ENCODE measurements around the gene TBKBP1.
A peak's percentile ranks its signal among the peaks of the same experiment; 100 is the strongest.

The TBKBP1 gene

GRCh38 chr17:47741109-47741792, 47.3 kb downstream of the TBKBP1 start:
- H3K4me1 ChIP-seq (ENCODE audit: control insufficient read depth, insufficient read depth, low read depth, low read length), result peaks cover 2% of the 10 kb centered on the region
- H2AFZ ChIP-seq (ENCODE audit: low read depth, low read length), result no peak overlapping the region
- no peak overlapping the region for H2BK15ac ChIP-seq (ENCODE audit: low read depth, poor library complexity, severe bottlenecking)
- H3K4me3 ChIP-seq (ENCODE audit: insufficient read depth in 1 of 2, low read depth in 1 of 2, low read length in 2 of 2), result no peak overlapping the region
- H3K23ac ChIP-seq (ENCODE audit: low read length in 2 of 2), result no peak overlapping the region
- H2BK5ac ChIP-seq (ENCODE audit: low read depth, low read length, poor library complexity, severe bottlenecking), result no peak overlapping the region
- no peak overlapping the region for H2BK12ac ChIP-seq (ENCODE audit: low read length in 2 of 2)
- H3K14ac ChIP-seq (ENCODE audit: low read length in 2 of 2), result no peak overlapping the region
- H3K9me3 ChIP-seq (ENCODE audit: control insufficient read depth, low read length), result peaks cover 8% of the 10 kb centered on the region
- no peak for DNase-seq
- H4K91ac ChIP-seq (ENCODE audit: low read length), result no peak overlapping the region
- no peak overlapping the region for H2AK5ac ChIP-seq (ENCODE audit: low read length, severe bottlenecking)
- no peak overlapping the region for H2BK120ac ChIP-seq (ENCODE audit: low read depth, low read length)
- H3K79me1 ChIP-seq (replicated peaks; ENCODE audit: low read length, poor library complexity, severe bottlenecking), result no peaks in the 10 kb centered on the region
- no peaks in the 10 kb centered on the region for H3K36me3 ChIP-seq (ENCODE audit: control insufficient read depth in 1 of 2, insufficient read depth in 2 of 2, low read depth in 1 of 2, low read length in 2 of 2)
- no peak overlapping the region for H3K27ac ChIP-seq (ENCODE audit: low read length, poor library complexity, severe bottlenecking)
- no peak overlapping the region for H3K4ac ChIP-seq (ENCODE audit: low read depth in 1 of 2, low read length in 2 of 2)
- no peak overlapping the region for H4K8ac ChIP-seq (ENCODE audit: low read length)
- no peak overlapping the region for H3K4me2 ChIP-seq (ENCODE audit: low read length, poor library complexity, severe bottlenecking)
- H3K18ac ChIP-seq (ENCODE audit: low read depth in 1 of 2, low read length in 2 of 2), result no peak overlapping the region
- no peak overlapping the region for H3K9ac ChIP-seq (ENCODE audit: low read length)
- H3K27me3 ChIP-seq (ENCODE audit: control insufficient read depth in 1 of 2, insufficient read depth in 1 of 2, low read length in 2 of 2), result peaks cover 53 to 67% of the 10 kb centered on the region in 2 experiments
- 86% methylated on average over 8 of the region's 11 CpGs for WGBS

DNA sequence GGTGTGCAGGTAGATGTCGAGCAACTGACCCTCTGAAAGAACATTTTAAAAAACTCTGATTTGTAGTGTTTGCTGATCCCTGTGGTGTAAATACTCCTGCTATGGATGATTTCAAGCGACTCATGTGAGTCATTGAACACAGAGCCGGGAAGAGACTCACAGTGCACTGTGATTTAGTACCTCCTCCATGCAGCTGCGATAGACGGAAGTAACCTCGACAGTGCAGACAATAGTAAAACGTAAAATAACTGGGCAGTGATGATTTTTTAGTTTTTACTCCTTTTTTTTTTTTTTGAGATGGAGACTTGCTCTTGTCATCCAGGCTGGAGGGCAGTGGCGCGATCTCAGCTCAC, 47.8 kb downstream of the TBKBP1 start:
- Histone ChIP-seq H2AFZ (ENCODE audit: low read depth, low read length) (no peak overlapping the region), H3K4me3 (ENCODE audit: insufficient read depth in 1 of 2, low read depth in 1 of 2, low read length in 2 of 2) (no peak overlapping the region), H3K4me2 (ENCODE audit: low read length, poor library complexity, severe bottlenecking) (no peak overlapping the region), H3K27ac (ENCODE audit: low read length, poor library complexity, severe bottlenecking) (no peak overlapping the region), H3K14ac (ENCODE audit: low read length in 2 of 2) (no peak overlapping the region), H2BK12ac (ENCODE audit: low read length in 2 of 2) (no peak overlapping the region), H3K23ac (ENCODE audit: low read length in 2 of 2) (no peak overlapping the region), H3K9me3 (ENCODE audit: control insufficient read depth, low read length) (peaks cover 8% of the 10 kb centered on the region), H2BK5ac (ENCODE audit: low read depth, low read length, poor library complexity, severe bottlenecking) (no peak overlapping the region), H3K9ac (ENCODE audit: low read length) (no peak overlapping the region), H3K4me1 (ENCODE audit: control insufficient read depth, insufficient read depth, low read depth, low read length) (peaks cover 2% of the 10 kb centered on the region), H4K8ac (ENCODE audit: low read length) (no peak overlapping the region), H3K36me3 (ENCODE audit: control insufficient read depth in 1 of 2, insufficient read depth in 2 of 2, low read depth in 1 of 2, low read length in 2 of 2) (no peaks in the 10 kb centered on the region), H3K18ac (ENCODE audit: low read depth in 1 of 2, low read length in 2 of 2) (no peak overlapping the region), H2BK15ac (ENCODE audit: low read depth, poor library complexity, severe bottlenecking) (no peak overlapping the region), H2AK5ac (ENCODE audit: low read length, severe bottlenecking) (no peak overlapping the region), H3K27me3 (ENCODE audit: control insufficient read depth in 1 of 2, insufficient read depth in 1 of 2, low read length in 2 of 2) (peaks cover 48 to 65% of the 10 kb centered on the region in 2 experiments), H3K79me1 (replicated peaks; ENCODE audit: low read length, poor library complexity, severe bottlenecking) (no peaks in the 10 kb centered on the region), H2BK120ac (ENCODE audit: low read depth, low read length) (no peak overlapping the region), H4K91ac (ENCODE audit: low read length) (no peak overlapping the region), H3K4ac (ENCODE audit: low read depth in 1 of 2, low read length in 2 of 2) (no peak overlapping the region)
- WGBS, result 62% methylated on average over 9 of the region's 9 CpGs
- no peak for DNase-seq

DNA sequence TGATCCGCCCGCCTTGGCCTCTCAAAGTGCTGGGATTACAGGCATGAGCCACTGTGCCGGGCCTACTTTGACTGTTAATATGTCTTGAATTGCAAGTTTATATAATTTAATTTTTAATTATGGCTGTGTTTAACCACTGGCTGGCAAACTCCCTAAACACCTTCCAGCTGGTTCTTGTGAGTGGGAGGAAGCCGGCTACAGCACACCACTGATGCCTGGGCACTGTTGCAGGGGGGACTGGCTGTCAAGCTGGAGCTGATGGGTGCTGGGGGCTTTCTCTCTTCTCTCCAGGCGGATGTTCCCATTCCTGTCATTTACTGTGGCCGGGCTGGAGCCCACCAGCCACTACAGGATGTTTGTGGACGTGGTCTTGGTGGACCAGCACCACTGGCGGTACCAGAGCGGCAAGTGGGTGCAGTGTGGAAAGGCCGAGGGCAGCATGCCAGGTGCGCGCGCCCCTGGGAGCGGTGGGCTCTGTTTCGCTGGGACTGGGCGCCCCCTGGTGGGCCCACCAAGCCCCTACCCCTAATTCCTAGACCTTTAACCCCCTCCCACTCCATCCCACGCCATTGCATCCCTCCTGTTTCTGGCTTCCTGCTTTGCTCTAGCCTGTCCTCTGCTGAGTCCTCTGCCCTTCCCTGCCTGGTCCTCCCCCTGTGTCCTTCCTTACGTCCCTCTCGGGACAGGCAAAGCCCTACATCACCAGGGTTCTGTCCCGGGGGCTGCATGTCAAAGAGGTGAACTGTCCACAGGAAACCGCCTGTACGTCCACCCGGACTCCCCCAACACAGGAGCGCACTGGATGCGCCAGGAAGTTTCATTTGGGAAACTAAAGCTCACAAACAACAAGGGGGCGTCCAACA, 48.6 kb downstream of the TBKBP1 start:
- Histone ChIP-seq H3K79me1 (replicated peaks; ENCODE audit: low read length, poor library complexity, severe bottlenecking) (no peaks in the 10 kb centered on the region), H3K23ac (ENCODE audit: low read length in 2 of 2) (no peak overlapping the region), H3K4ac (ENCODE audit: low read depth in 1 of 2, low read length in 2 of 2) (no peak overlapping the region), H3K18ac (ENCODE audit: low read depth in 1 of 2, low read length in 2 of 2) (no peak overlapping the region), H3K9ac (ENCODE audit: low read length) (no peak overlapping the region), H3K4me3 (ENCODE audit: insufficient read depth in 1 of 2, low read depth in 1 of 2, low read length in 2 of 2) (no peak overlapping the region), H3K14ac (ENCODE audit: low read length in 2 of 2) (no peak overlapping the region), H2AK5ac (ENCODE audit: low read length, severe bottlenecking) (no peak overlapping the region), H2AFZ (ENCODE audit: low read depth, low read length) (no peak overlapping the region), H2BK120ac (ENCODE audit: low read depth, low read length) (no peak overlapping the region), H3K36me3 (ENCODE audit: control insufficient read depth in 1 of 2, insufficient read depth in 2 of 2, low read depth in 1 of 2, low read length in 2 of 2) (no peaks in the 10 kb centered on the region), H3K4me2 (ENCODE audit: low read length, poor library complexity, severe bottlenecking) (no peak overlapping the region), H4K8ac (ENCODE audit: low read length) (no peak overlapping the region), H2BK12ac (ENCODE audit: low read length in 2 of 2) (no peak overlapping the region), H2BK5ac (ENCODE audit: low read depth, low read length, poor library complexity, severe bottlenecking) (no peak overlapping the region), H3K4me1 (ENCODE audit: control insufficient read depth, insufficient read depth, low read depth, low read length) (peaks cover 2% of the 10 kb centered on the region), H3K9me3 (ENCODE audit: control insufficient read depth, low read length) (peaks cover 8% of the 10 kb centered on the region), H3K27ac (ENCODE audit: low read length, poor library complexity, severe bottlenecking) (no peak overlapping the region), H4K91ac (ENCODE audit: low read length) (no peak overlapping the region), H3K27me3 (ENCODE audit: control insufficient read depth in 1 of 2, insufficient read depth in 1 of 2, low read length in 2 of 2) (peaks cover 43 to 61% of the 10 kb centered on the region in 2 experiments), H2BK15ac (ENCODE audit: low read depth, poor library complexity, severe bottlenecking) (peak overlapping the region; percentile 33)
- no peak for DNase-seq
- 38% methylated on average over 24 of the region's 26 CpGs for WGBS

DNA sequence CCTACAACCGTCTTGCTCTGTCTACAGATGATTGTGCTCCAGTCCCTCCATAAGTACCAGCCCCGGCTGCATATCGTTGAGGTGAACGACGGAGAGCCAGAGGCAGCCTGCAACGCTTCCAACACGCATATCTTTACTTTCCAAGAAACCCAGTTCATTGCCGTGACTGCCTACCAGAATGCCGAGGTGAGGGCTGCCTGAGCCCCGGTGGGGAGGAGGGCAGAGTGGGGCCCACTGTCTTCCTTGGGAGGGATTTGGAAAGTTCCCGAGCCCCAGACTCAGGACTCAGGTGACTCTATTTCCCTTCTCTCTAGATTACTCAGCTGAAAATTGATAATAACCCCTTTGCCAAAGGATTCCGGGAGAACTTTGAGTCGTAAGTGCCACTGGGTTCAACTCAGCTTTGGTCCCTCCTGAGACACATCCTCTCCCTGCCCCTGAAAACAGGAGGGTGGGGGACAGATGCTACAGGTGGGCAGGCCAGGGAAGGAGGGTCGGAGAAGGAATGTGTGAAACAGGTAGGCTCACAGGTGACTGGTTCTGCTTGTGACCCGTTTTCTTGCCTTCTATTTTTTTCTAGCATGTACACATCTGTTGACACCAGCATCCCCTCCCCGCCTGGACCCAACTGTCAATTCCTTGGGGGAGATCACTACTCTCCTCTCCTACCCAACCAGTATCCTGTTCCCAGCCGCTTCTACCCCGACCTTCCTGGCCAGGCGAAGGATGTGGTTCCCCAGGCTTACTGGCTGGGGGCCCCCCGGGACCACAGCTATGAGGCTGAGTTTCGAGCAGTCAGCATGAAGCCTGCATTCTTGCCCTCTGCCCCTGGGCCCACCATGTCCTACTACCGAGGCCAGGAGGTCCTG, 50.4 kb downstream of the TBKBP1 start:
- no peaks in the 10 kb centered on the region for H3K79me1 ChIP-seq (replicated peaks; ENCODE audit: low read length, poor library complexity, severe bottlenecking)
- H2BK12ac ChIP-seq (ENCODE audit: low read length in 2 of 2), result no peak overlapping the region
- DNase-seq, result no peak
- H3K4me3 ChIP-seq (ENCODE audit: insufficient read depth in 1 of 2, low read depth in 1 of 2, low read length in 2 of 2), result no peak overlapping the region
- no peak overlapping the region for H3K18ac ChIP-seq (ENCODE audit: low read depth in 1 of 2, low read length in 2 of 2)
- H2BK5ac ChIP-seq (ENCODE audit: low read depth, low read length, poor library complexity, severe bottlenecking), result no peak overlapping the region
- peaks cover 8% of the 10 kb centered on the region for H3K9me3 ChIP-seq (ENCODE audit: control insufficient read depth, low read length)
- H3K4me1 ChIP-seq (ENCODE audit: control insufficient read depth, insufficient read depth, low read depth, low read length), result peaks cover 2% of the 10 kb centered on the region
- H3K27me3 ChIP-seq (ENCODE audit: control insufficient read depth in 1 of 2, insufficient read depth in 1 of 2, low read length in 2 of 2), result peaks cover 44 to 57% of the 10 kb centered on the region in 2 experiments
- H3K36me3 ChIP-seq (ENCODE audit: control insufficient read depth in 1 of 2, insufficient read depth in 2 of 2, low read depth in 1 of 2, low read length in 2 of 2), result no peaks in the 10 kb centered on the region
- H3K14ac ChIP-seq (ENCODE audit: low read length in 2 of 2), result no peak overlapping the region
- no peak overlapping the region for H3K9ac ChIP-seq (ENCODE audit: low read length)
- no peak overlapping the region for H3K4ac ChIP-seq (ENCODE audit: low read depth in 1 of 2, low read length in 2 of 2)
- H3K27ac ChIP-seq (ENCODE audit: low read length, poor library complexity, severe bottlenecking), result no peak overlapping the region
- no peak overlapping the region for H4K91ac ChIP-seq (ENCODE audit: low read length)
- whole genome bisulfite sequencing, result 83% methylated on average over 22 of the region's 22 CpGs
- H2AFZ ChIP-seq (ENCODE audit: low read depth, low read length), result no peak overlapping the region
- H2BK15ac ChIP-seq (ENCODE audit: low read depth, poor library complexity, severe bottlenecking), result no peak overlapping the region
- no peak overlapping the region for H3K4me2 ChIP-seq (ENCODE audit: low read length, poor library complexity, severe bottlenecking)
- H4K8ac ChIP-seq (ENCODE audit: low read length), result no peak overlapping the region
- H2BK120ac ChIP-seq (ENCODE audit: low read depth, low read length), result no peak overlapping the region
- no peak overlapping the region for H2AK5ac ChIP-seq (ENCODE audit: low read length, severe bottlenecking)
- H3K23ac ChIP-seq (ENCODE audit: low read length in 2 of 2), result no peak overlapping the region

Data from mesenchymal stem cell (in vitro differentiated cells and primary cell).